ENCODE results near the gene NR0B2.
"Not testable (repeated sequence)": the region's sequence is repeated elsewhere in the genome, so short reads cannot be mapped to it uniquely, and the experiment has no call there.

Gene NR0B2

GRCh38 chr1:26894263-26894662 lies 19.5 kb downstream of the NR0B2 start:
- in situ Hi-C loops (cut with MboI; ENCODE audit: low sequenced_read_pairs) = no loop called here

GRCh38 chr1:26890467-26890796 lies 23.3 kb downstream of the NR0B2 start:
- in situ Hi-C loops (cut with MboI; ENCODE audit: low sequenced_read_pairs) = no loop called here

GRCh38 chr1:26889551-26890466 lies 24.0 kb downstream of the NR0B2 start, which contains the start of gene GPN2:
GPN2 (minus strand) TSS chr1:26890283; CDS start chr1:26890096, 187 bp downstream.
- in situ Hi-C loops (cut with MboI; ENCODE audit: low sequenced_read_pairs) = no loop called here

DNA sequence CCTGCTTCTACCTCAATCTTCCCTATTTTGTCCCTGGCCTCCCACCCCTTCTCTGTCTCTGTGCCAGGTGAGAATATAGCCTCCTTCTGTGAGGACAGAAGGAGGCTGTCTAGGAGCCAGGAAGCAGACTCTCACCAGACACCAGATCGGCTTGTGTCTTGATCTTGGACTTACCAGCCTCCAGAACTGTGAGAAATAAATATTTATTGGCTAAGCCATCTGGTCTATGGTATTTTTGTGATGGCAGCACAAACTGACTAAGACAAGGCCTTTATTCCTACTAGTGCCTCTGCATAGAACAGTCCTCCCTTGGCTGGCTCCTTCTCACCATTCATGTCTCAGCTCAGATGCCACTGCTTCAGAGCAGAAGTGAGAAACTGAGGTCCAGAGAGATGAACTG lies 25.5 kb downstream of the NR0B2 start:
- in situ Hi-C loops (cut with MboI; ENCODE audit: low sequenced_read_pairs) = no loop called here

DNA sequence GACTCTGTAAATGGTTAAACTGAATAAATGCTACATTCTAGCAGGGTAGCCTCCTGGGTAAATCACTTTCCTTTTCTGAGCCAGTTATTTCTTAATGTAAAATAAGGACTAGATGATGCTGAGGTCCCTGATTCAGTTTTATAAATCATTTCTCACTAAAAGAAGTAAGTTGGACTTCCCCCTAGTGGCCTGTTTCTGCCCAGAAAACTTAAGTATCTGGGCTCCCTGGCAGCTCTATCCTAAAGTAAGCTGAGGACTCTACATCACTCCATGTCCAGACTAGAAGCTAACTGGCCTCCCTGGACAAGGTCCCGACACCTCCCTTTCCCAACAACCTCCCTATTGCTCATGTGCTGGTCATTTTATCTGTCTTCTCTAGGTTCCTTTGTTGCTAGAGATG lies 26.6 kb downstream of the NR0B2 start:
- in situ Hi-C loops (cut with MboI; ENCODE audit: low sequenced_read_pairs) = no loop called here

GRCh38 chr1:26882696-26883463 lies 30.9 kb downstream of the NR0B2 start:
- in situ Hi-C loops (cut with MboI; ENCODE audit: low sequenced_read_pairs) = no loop called here

DNA sequence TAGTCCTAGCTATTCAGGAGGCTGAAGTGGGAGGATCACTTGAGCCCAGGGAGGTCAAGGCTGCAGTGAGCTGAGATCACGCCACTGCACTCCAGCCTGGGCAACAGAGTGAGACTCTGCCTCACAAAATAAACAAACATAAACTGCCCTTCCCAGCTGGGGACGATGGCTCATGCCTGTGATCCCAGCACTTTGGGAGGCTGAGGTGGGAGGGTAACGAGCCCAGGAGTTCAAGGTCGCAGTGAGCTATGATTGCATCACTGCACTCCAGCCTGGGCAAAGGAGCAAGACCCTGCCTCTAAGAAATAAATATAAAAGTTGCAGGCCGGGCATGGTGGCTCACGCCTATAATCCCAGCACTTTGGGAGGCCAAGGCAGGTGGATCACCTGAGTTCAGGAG lies 32.2 kb downstream of the NR0B2 start:
- in situ Hi-C loops (cut with MboI; ENCODE audit: low sequenced_read_pairs) = not testable (repeated sequence)

- in situ Hi-C loops (cut with MboI; ENCODE audit: low sequenced_read_pairs) = no loop called here
These were observed 34.0 kb downstream of the NR0B2 start for GRCh38 chr1:26879793-26880192.

GRCh38 chr1:26877326-26877725 lies 36.4 kb downstream of the NR0B2 start:
- in situ Hi-C loops (cut with MboI; ENCODE audit: low sequenced_read_pairs) = no loop called here

GRCh38 chr1:26874896-26875295 lies 38.9 kb downstream of the NR0B2 start:
- in situ Hi-C loops (cut with MboI; ENCODE audit: low sequenced_read_pairs) = no loop called here

GRCh38 chr1:26873097-26873496 lies 40.7 kb downstream of the NR0B2 start:
- in situ Hi-C loops (cut with MboI; ENCODE audit: low sequenced_read_pairs) = not testable (repeated sequence)

DNA sequence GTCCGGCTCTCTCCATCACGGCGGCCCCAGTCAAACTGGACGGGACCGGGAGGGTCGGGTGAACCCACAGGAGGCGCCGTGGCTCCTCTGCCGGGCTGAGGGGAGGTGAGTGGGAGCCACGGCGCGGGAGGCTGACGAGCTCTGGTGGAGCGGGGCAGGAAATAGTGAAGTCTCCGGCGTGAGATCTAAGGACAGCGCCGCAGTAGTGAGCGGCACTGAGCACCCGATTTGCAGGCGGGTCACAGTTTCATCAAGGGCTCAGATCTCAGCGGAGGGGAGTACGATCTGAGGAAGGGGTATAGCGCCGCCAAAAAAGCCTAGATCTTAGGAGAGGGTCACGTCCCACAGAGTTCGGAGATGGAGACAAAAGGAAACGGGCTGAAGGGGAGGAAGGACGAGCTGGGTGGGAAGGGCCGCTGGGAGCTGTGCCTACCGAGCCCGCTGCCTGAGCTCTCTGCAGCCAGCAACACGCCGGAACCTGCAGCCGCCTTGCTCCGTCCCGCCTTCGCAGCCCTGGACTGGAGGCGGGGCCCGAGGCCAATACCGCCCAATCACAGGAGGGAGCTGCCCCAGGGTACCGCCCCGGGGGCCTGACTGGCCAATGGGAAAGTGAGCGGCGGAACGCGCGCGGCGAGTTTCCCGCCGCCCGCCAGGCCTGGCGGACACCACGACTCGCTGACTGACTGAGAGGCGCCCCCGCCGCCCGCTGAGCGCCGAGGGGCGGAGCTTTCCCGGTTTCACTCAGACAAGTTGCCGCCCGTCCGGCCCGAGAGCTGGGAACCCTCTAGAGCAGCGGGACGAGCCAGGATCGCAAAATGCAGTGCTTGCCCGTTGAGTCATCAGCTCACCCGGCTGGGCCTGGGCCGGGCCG lies 48.9 kb downstream of the NR0B2 start:
- in situ Hi-C loops (cut with MboI; ENCODE audit: low sequenced_read_pairs) = no loop called here

DNA sequence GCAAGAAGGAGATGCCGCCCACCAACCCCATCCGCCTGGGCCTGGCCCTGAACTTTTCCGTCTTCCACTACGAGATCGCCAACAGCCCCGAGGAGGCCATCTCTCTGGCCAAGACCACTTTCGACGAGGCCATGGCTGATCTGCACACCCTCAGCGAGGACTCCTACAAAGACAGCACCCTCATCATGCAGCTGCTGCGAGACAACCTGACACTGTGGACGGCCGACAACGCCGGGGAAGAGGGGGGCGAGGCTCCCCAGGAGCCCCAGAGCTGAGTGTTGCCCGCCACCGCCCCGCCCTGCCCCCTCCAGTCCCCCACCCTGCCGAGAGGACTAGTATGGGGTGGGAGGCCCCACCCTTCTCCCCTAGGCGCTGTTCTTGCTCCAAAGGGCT lies 50.1 kb downstream of the NR0B2 start:
- in situ Hi-C loops (cut with MboI; ENCODE audit: low sequenced_read_pairs) = no loop called here

DNA sequence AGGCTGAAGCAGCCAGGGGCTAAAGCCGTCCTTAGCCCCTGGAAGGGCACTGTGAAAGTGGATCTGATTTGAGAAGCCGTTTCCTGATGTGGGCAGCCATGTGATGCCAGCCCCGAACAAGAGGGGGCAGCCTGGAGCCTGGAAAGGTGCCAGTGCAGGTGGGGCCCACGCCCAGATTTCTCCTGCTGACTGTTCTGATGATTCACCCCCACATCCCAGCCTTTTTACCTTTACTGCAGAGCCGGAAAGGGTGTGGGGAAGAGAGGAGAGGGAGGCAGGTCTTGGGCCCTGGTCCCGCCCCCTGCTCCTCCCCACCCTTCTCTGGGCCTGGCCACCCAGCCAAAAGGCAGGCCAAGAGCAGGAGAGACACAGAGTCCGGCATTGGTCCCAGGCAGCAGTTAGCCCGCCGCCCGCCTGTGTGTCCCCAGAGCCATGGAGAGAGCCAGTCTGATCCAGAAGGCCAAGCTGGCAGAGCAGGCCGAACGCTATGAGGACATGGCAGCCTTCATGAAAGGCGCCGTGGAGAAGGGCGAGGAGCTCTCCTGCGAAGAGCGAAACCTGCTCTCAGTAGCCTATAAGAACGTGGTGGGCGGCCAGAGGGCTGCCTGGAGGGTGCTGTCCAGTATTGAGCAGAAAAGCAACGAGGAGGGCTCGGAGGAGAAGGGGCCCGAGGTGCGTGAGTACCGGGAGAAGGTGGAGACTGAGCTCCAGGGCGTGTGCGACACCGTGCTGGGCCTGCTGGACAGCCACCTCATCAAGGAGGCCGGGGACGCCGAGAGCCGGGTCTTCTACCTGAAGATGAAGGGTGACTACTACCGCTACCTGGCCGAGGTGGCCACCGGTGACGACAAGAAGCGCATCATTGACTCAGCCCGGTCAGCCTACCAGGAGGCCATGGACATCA lies 50.7 kb downstream of the NR0B2 start, which contains the start of gene SFN:
Gene SFN, plus strand, starts transcription at position 369 of the 904 bp plus-strand sequence. Its CDS starts 64 bp downstream, at position 433.
- in situ Hi-C loops (cut with MboI; ENCODE audit: low sequenced_read_pairs) = no loop called here

- in situ Hi-C loops (cut with MboI; ENCODE audit: low sequenced_read_pairs) = no loop called here
These were observed 51.8 kb downstream of the NR0B2 start for GRCh38 chr1:26861889-26862378.
